HepG2 (cell line): ENCODE data around the gene RCAN2.

Source experiments
- NFKBIZ ChIP-seq: IDR thresholded peaks from 2 replicates; pipeline ENCODE4 v1.6.1; 2018; ENCODE audit warnings: missing genetic modification reagents, missing compliant biosample characterization
- TF ChIP-seq, protein P1 (sequence below): sonication (generic); formaldehyde crosslinking; IDR thresholded peaks from 2 replicates; pipeline ENCODE4 v1.5.0; 2020; ENCODE audit warnings: mild to moderate bottlenecking, missing genetic modification reagents, moderate library complexity

DNA sequence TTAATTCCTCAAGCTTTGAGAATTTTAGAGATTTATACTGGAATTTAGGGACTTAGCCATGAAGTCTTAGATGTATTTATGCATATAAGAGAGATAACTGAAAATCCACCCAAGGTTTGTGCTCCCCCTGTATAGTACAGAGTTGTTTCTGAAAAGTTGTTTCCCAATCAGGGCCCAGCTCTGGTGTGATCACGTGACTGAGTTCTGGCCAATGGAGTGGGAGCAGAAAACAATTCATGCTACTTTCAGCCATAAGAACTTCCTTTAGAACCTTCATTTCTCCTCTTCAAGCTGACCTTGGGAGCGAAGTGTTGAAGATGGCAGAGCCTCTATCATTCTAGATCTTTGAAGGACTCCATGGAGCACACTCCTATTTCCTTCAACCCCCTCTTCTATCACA is 151.0 kb downstream of the RCAN2 start:
- TF ChIP-seq, protein P1, sequence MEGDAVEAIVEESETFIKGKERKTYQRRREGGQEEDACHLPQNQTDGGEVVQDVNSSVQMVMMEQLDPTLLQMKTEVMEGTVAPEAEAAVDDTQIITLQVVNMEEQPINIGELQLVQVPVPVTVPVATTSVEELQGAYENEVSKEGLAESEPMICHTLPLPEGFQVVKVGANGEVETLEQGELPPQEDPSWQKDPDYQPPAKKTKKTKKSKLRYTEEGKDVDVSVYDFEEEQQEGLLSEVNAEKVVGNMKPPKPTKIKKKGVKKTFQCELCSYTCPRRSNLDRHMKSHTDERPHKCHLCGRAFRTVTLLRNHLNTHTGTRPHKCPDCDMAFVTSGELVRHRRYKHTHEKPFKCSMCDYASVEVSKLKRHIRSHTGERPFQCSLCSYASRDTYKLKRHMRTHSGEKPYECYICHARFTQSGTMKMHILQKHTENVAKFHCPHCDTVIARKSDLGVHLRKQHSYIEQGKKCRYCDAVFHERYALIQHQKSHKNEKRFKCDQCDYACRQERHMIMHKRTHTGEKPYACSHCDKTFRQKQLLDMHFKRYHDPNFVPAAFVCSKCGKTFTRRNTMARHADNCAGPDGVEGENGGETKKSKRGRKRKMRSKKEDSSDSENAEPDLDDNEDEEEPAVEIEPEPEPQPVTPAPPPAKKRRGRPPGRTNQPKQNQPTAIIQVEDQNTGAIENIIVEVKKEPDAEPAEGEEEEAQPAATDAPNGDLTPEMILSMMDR (CRISPR knock-in tag) = no peak
- TF ChIP-seq NFKBIZ (CRISPR knock-in tag) = no peak
